Stimulated activated CD4-positive, alpha-beta T cell treated with anti-CD3 and anti-CD28 coated beads, TNF-alpha, amount 100 ng/mL, for 4 hours (primary cell): ENCODE measurements around the gene DNMT3B.

Experiments
- DNase-seq, 3 experiments: peaks; one replicate each; pipeline ENCODE4 v3.0.0-alpha.2; 2020; ENCODE audit warnings: low read depth in 3 of 3

DNMT3B gene

GRCh38 chr20:32823737-32824588 is 61.8 kb downstream of the DNMT3B start:
- no peak for DNase-seq

- no peak for DNase-seq
These were observed 66.0 kb downstream of the DNMT3B start for GRCh38 chr20:32828029-32828680.

- no peak for DNase-seq
These were observed 67.3 kb downstream of the DNMT3B start for GRCh38 chr20:32829311-32830005.

- DNase-seq = no peak
These were observed 68.3 kb downstream of the DNMT3B start for GRCh38 chr20:32830437-32830836.

- no peak for DNase-seq
These were observed 69.8 kb downstream of the DNMT3B start for GRCh38 chr20:32831982-32832381.

- DNase-seq = no peak
These were observed 70.5 kb downstream of the DNMT3B start for GRCh38 chr20:32832664-32833063.

- no peak for DNase-seq
These were observed 72.8 kb downstream of the DNMT3B start for GRCh38 chr20:32834972-32835371.

GRCh38 chr20:32837157-32837556 is 75.0 kb downstream of the DNMT3B start:
- no peak for DNase-seq

GRCh38 chr20:32839227-32839981 is 77.2 kb downstream of the DNMT3B start:
- DNase-seq = no peak

- DNase-seq = no peak
These were observed 77.7 kb downstream of the DNMT3B start for GRCh38 chr20:32839982-32840285.

- DNase-seq = no peak
These were observed 79.0 kb downstream of the DNMT3B start for GRCh38 chr20:32841174-32841573.

- DNase-seq = no peak
These were observed 79.4 kb downstream of the DNMT3B start for GRCh38 chr20:32841632-32842031.

- DNase-seq = no peak
These were observed 80.7 kb downstream of the DNMT3B start for GRCh38 chr20:32842688-32843524.

- no peak for DNase-seq
These were observed 83.6 kb downstream of the DNMT3B start for GRCh38 chr20:32845786-32846185.

GRCh38 chr20:32846852-32847251 is 84.7 kb downstream of the DNMT3B start:
- no peak for DNase-seq

- DNase-seq = no peak
These were observed 85.8 kb downstream of the DNMT3B start for GRCh38 chr20:32847964-32848363.

GRCh38 chr20:32848846-32849245 is 86.7 kb downstream of the DNMT3B start:
- no peak for DNase-seq

GRCh38 chr20:32849577-32849976 is 87.4 kb downstream of the DNMT3B start:
- no peak for DNase-seq

- no peak for DNase-seq
These were observed 93.2 kb downstream of the DNMT3B start for GRCh38 chr20:32855387-32855786.

- no peak for DNase-seq
These were observed 96.0 kb downstream of the DNMT3B start for GRCh38 chr20:32858189-32858588.
